Caco-2 (cell line): Measurements from ENCODE around the gene GAS5. TPM values are rescaled to one million over a fixed set of nuclear protein-coding genes. Genes with fewer than 3 reads are reported as not detected.

ENCODE experiments used
- BruUV-seq: library from RNA; stranded (reverse); fragments of 400-500 nt; replicated peaks from 2 replicates; lab custom pipeline; 2021; lab: Mats Ljungman, UMichigan
- CTCF ChIA-PET: fragments of 300-600 bp; sonication (Branson Sonifier 250); formaldehyde crosslinking; loops from one replicate; lab custom pipeline; 2022; ENCODE audit warnings: antibody characterized with exemption; lab: Charles Lee
- POLR2A ChIA-PET: fragments of 300-600 bp; sonication (Branson Sonifier 250); formaldehyde crosslinking; loops from one replicate; lab custom pipeline; 2022; ENCODE audit warnings: antibody characterized with exemption; lab: Charles Lee
- DNase-seq, 2 experiments: peaks; one replicate each; pipeline versions ENCODE4 v3.0.0 to v3.0.0-alpha.2; 2020 to 2022
- H3K27me3 ChIP-seq: replicated peaks from 2 replicates; pipeline ENCODE4 v1.6.0; 2011; ENCODE audit warnings: low read length; ENCODE audit not compliant: control insufficient read depth, insufficient read depth
- H3K36me3 ChIP-seq: 2 replicates; pipeline ENCODE4 v1.5.1; 2011; ENCODE audit warnings: low read length; ENCODE audit not compliant: control insufficient read depth, insufficient read depth
- H3K4me1 ChIP-seq: fragments of 250-450 bp; sonication (Bioruptor Pico); 2 replicates; pipeline ENCODE4 v1.5.1; 2020; ENCODE audit warnings: mild to moderate bottlenecking
- H3K4me3 ChIP-seq: 2 replicates; pipeline ENCODE4 v1.5.1; 2011; ENCODE audit warnings: low read depth, mild to moderate bottlenecking, control low read depth, low read length
- H3K9me3 ChIP-seq: fragments of 250-450 bp; sonication (Bioruptor Pico); 2 replicates; pipeline ENCODE4 v1.5.1; 2020; ENCODE audit warnings: mild to moderate bottlenecking, moderate library complexity
- H3K27ac Mint-ChIP-seq: one replicate; pipeline ENCODE4 v1.8.0; 2022; ENCODE audit warnings: mixed read lengths; ENCODE audit not compliant: unreplicated experiment
- H3K27me3 Mint-ChIP-seq: one replicate; pipeline ENCODE4 v1.8.0; 2022; ENCODE audit warnings: mixed read lengths; ENCODE audit not compliant: insufficient read depth, unreplicated experiment
- H3K36me3 Mint-ChIP-seq: one replicate; pipeline ENCODE4 v1.8.0; 2022; ENCODE audit warnings: mild to moderate bottlenecking, mixed read lengths; ENCODE audit not compliant: insufficient read depth, unreplicated experiment
- H3K4me1 Mint-ChIP-seq: one replicate; pipeline ENCODE4 v1.8.0; 2022; ENCODE audit warnings: low read depth, mixed read lengths; ENCODE audit not compliant: unreplicated experiment
- H3K4me3 Mint-ChIP-seq: one replicate; pipeline ENCODE4 v1.8.0; 2022; ENCODE audit warnings: mild to moderate bottlenecking, moderate library complexity, mixed read lengths; ENCODE audit not compliant: unreplicated experiment
- H3K9me3 Mint-ChIP-seq: one replicate; pipeline ENCODE4 v1.8.0; 2022; ENCODE audit warnings: mixed read lengths; ENCODE audit not compliant: unreplicated experiment
- intact Hi-C: fragments of 100-400 bp; cut with micrococcal nuclease; formaldehyde crosslinking; loops from one replicate; pipeline ENCODE4 v1.10.0; 2022; ENCODE audit not compliant: unreplicated experiment
- total RNA-seq: library from RNA; stranded (reverse); gene quantifications from 2 replicates; pipeline ENCODE4 v1.2.3, GENCODE V29; 2022
- TF ChIP-seq, protein P1 (sequence below), 2 experiments: fragments of 200-600 bp in 1 of 2; IDR thresholded peaks; 1 replicate in 1 of 2; 2 replicates in 1 of 2; pipeline versions ENCODE4 v1.5.1 to v1.8.0; 2011 to 2022; ENCODE audit warnings: antibody characterized with exemption in 1 of 2, control low read depth in 1 of 2, inconsistent platforms in 1 of 2, low read depth in 1 of 2, low read length in 1 of 2, mild to moderate bottlenecking in 1 of 2, moderate library complexity in 1 of 2; ENCODE audit not compliant: insufficient read depth in 1 of 2, severe bottlenecking in 1 of 2, unreplicated experiment in 1 of 2

The GAS5 gene
- total RNA-seq, 1 experiment from 2014 or later = 641 TPM

DNA sequence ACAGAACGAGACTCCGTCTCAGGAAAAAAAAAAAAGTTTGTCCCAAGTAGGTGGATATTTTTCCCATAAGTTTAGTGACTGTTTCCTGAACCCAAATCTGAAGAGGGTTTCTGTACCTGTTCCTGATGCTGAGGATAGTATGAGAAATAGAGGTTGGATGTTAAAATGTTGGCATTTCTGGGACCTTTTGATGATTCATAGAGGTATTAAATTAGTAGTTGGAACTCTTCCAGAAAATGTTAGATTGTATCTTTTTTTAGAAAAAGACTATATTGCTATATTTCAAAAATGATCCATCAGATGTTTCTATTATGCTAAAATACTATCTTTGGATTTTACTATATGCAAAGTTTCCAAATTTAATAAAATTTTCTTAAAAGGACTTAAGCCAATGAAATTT lies 40.2 kb downstream of the GAS5 start:
- H3K36me3 Mint-ChIP-seq = peaks cover 46% of the 10 kb centered on the region
- POLR2A ChIA-PET = no interaction called here
- H3K27me3 ChIP-seq = no peaks in the 10 kb centered on the region
- TF ChIP-seq, protein P1, sequence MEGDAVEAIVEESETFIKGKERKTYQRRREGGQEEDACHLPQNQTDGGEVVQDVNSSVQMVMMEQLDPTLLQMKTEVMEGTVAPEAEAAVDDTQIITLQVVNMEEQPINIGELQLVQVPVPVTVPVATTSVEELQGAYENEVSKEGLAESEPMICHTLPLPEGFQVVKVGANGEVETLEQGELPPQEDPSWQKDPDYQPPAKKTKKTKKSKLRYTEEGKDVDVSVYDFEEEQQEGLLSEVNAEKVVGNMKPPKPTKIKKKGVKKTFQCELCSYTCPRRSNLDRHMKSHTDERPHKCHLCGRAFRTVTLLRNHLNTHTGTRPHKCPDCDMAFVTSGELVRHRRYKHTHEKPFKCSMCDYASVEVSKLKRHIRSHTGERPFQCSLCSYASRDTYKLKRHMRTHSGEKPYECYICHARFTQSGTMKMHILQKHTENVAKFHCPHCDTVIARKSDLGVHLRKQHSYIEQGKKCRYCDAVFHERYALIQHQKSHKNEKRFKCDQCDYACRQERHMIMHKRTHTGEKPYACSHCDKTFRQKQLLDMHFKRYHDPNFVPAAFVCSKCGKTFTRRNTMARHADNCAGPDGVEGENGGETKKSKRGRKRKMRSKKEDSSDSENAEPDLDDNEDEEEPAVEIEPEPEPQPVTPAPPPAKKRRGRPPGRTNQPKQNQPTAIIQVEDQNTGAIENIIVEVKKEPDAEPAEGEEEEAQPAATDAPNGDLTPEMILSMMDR (IDR thresholded peaks at IDR 0.05; ENCODE audit: insufficient read depth in 1 of 2, low read depth in 1 of 2, low read length in 1 of 2, severe bottlenecking in 1 of 2, unreplicated experiment in 1 of 2) = no peak
- H3K4me3 Mint-ChIP-seq = no peak overlapping the region
- H3K4me3 ChIP-seq = no peak overlapping the region
- BruUV-seq = no TSS peak
- peaks cover 4% of the 10 kb centered on the region; the same call in 1 of the 2 replicates for H3K4me1 ChIP-seq
- H3K9me3 ChIP-seq = no peaks in the 10 kb centered on the region
- intact Hi-C loops = no loop called here
- no peaks in the 10 kb centered on the region for H3K9me3 Mint-ChIP-seq
- peaks cover 11% of the 10 kb centered on the region for H3K4me1 Mint-ChIP-seq
- CTCF ChIA-PET = interaction anchor here (0.5 kb wide), 1 partner anchor 437 kb away, joined by 11 read pairs; no protein-coding TSS in a partner anchor
- H3K36me3 ChIP-seq = no peaks in the 10 kb centered on the region
- no peaks in the 10 kb centered on the region for H3K27me3 Mint-ChIP-seq
- DNase-seq = no peak
- no peak overlapping the region for H3K27ac Mint-ChIP-seq

DNA sequence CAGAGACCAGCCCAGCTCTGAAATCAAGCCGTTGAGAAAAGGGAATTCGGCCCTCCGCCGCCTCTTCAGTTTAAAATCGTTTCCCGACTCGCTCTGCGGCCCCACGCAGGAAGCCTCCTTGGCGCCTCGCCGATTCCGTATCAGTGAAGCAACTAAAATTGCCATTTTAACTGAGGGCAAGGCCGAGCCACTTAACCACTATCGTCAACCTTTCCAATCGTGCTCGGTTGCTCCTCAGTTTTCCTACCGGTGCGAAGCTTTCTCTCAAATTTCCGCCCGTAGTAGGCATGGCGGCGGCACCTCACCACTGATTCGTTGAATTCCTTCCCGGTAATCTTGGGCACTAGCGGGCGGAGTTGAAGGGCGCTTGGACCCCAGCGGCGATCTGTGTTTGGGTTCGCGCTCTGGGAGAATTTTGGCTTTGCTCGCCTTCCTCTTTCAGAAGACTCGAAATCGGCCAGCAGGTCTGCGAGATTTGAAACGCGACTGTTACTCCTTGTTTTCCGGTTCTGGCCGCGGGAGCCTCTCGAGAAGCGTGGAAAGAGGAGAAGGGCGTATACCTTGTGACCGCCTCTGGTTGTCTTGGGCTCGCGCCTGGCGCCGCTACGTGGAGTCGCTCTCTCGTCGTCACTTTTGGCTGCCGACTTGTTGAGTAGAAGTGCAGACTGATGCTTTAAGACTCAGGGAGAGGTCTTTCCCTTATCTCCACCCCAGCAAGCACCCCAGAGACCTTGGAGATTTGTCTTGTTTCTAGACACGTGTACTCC lies 43.3 kb downstream of the GAS5 start, which contains the start of the genes CENPL and DARS2:
TSS of gene CENPL (minus strand) at position 569 of the 767 bp plus-strand sequence. CDS start 13,584 bp downstream, outside the sequence.
TSS of gene DARS2 (plus strand) at position 359 of the 767 bp plus-strand sequence. CDS start 557 bp downstream, outside the sequence.
- BruUV-seq = TSS peak; percentile 87
- Histone ChIP-seq H3K4me1 (peaks cover 4% of the 10 kb centered on the region; the same call in 1 of the 2 replicates), H3K4me3 (peak within 1 kb of the TSS; percentile 89), H3K9me3 (no peaks in the 10 kb centered on the region), H3K27me3 (no peaks in the 10 kb centered on the region), H3K36me3 (no peaks in the 10 kb centered on the region)
- H3K4me3 Mint-ChIP-seq = peak within 1 kb of the TSS; percentile 100
- CTCF ChIA-PET = no interaction called here
- peaks cover 47% of the 10 kb centered on the region for H3K36me3 Mint-ChIP-seq
- DNase-seq = peak; percentile 93 to 95
- POLR2A ChIA-PET = interaction anchor here (0.6 to 1.8 kb wide), 4 partner anchors 44 to 448 kb away, joined by 3 to 15 read pairs (median 5); partner anchors contain the start of genes KLHL20 and ZBTB37
- TF ChIP-seq, protein P1 (IDR thresholded peaks at IDR 0.05; ENCODE audit: insufficient read depth in 1 of 2, low read depth in 1 of 2, low read length in 1 of 2, severe bottlenecking in 1 of 2, unreplicated experiment in 1 of 2) = no peak
- no peaks in the 10 kb centered on the region for H3K9me3 Mint-ChIP-seq
- intact Hi-C loops = loop anchor here (1.0 to 2.0 kb wide), 5 partner anchors 44 to 404 kb away; partner anchors contain the start of genes KLHL20 and ZBTB37
- no peaks in the 10 kb centered on the region for H3K27me3 Mint-ChIP-seq
- H3K4me1 Mint-ChIP-seq = peaks cover 23% of the 10 kb centered on the region
- peak within 1 kb of the TSS; percentile 100 for H3K27ac Mint-ChIP-seq

DNA sequence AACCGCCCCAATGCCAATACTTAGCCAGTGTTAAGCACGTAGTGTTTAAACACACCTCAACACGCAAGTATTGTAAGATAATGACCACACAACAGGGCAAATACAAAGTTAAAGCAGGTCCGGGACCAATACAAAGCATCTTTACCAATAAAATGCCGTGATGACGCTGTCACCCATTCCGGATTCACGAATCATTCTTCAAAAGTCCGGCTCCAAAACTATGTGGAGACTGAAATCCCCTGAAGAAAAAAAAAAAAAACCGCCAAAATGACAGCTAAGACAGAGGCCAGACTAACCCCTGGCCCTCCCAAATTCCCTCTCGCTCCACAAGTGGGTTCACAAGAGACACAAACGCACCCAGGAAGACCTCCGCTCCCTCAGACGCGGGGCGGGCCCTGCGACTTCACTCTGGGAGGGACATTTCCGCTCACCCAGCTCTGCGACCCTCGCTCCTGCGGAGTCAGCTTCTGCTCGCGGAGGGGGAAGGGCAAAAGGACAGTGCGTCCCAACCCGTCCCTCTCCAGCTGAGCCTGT lies 43.9 kb downstream of the GAS5 start:
- Histone ChIP-seq H3K4me1 (peaks cover 8% of the 10 kb centered on the region), H3K4me3 (peak overlapping the region; percentile 89), H3K27me3 (no peaks in the 10 kb centered on the region), H3K36me3 (no peaks in the 10 kb centered on the region), H3K9me3 (no peaks in the 10 kb centered on the region)
- TF ChIP-seq, protein P1 (IDR thresholded peaks at IDR 0.05; ENCODE audit: insufficient read depth in 1 of 2, low read depth in 1 of 2, low read length in 1 of 2, severe bottlenecking in 1 of 2, unreplicated experiment in 1 of 2) = no peak
- POLR2A ChIA-PET = interaction anchor here (0.6 to 1.8 kb wide), 5 partner anchors 29 to 447 kb away, joined by 3 to 15 read pairs (median 7); partner anchors contain the start of genes KLHL20 and ZBTB37
- intact Hi-C loops = loop anchor here (1.0 to 2.0 kb wide), 5 partner anchors 44 to 404 kb away; partner anchors contain the start of genes KLHL20 and ZBTB37
- Mint-ChIP-seq H3K4me1 (peaks cover 24% of the 10 kb centered on the region), H3K27me3 (no peaks in the 10 kb centered on the region), H3K4me3 (peak overlapping the region; percentile 100), H3K27ac (peak overlapping the region; percentile 100), H3K36me3 (peaks cover 47% of the 10 kb centered on the region), H3K9me3 (no peaks in the 10 kb centered on the region)
- BruUV-seq = TSS peak; percentile 60
- CTCF ChIA-PET = no interaction called here
- no peak for DNase-seq
